ENCODE measurements around the gene BECN2. TPM values are rescaled to one million over a fixed set of nuclear protein-coding genes. Genes with fewer than 3 reads are reported as not detected.

The BECN2 gene
- total RNA-seq, 1 experiment from 2014 or later = not detected

- no peak overlapping the region for H3K14ac ChIP-seq (ENCODE audit: insufficient read depth, low read length)
- no peak overlapping the region for H3K4ac ChIP-seq (ENCODE audit: low read depth, low read length)
- H2BK12ac ChIP-seq (ENCODE audit: insufficient read length, low read depth, low read length) = no peak overlapping the region
- H3K27ac ChIP-seq (ENCODE audit: insufficient read length, low read depth, low read length) = no peak overlapping the region
- H3K79me2 ChIP-seq (ENCODE audit: insufficient read depth, low read length) = no peaks in the 10 kb centered on the region
- H4K20me1 ChIP-seq (ENCODE audit: control insufficient read depth, insufficient read depth, insufficient read length) = no peaks in the 10 kb centered on the region
- peak; percentile 77 for DNase-seq
- peak overlapping the region in 2 of 3 experiments; percentile 22 to 52; a peak in 2 of 7 replicates for H3K27ac Mint-ChIP-seq
- no peak overlapping the region for H2AK5ac ChIP-seq (ENCODE audit: insufficient read length, low read length)
- H3K4me1 Mint-ChIP-seq = peaks cover 22 to 25% of the 10 kb centered on the region in 2 experiments
- no CpG with 5 or more reads among the region's 12 CpGs for WGBS (ENCODE audit: extremely low coverage, insufficient read length, low lambda C conversion rate)
- H3K36me3 Mint-ChIP-seq (ENCODE audit: insufficient read depth in 1 of 3, low read depth in 3 of 3) = peaks cover 0 to 14% (median 6%) of the 10 kb centered on the region in 3 experiments; a peak in 4 of 7 replicates
- no peak overlapping the region for H2BK15ac ChIP-seq (ENCODE audit: low read depth, low read length)
- no peak overlapping the region for H4K8ac ChIP-seq (replicated peaks; ENCODE audit: insufficient read length, low read depth, low read length)
- H4K5ac ChIP-seq (ENCODE audit: insufficient read length, low read depth, low read length) = no peak overlapping the region
- no peaks in the 10 kb centered on the region for H3K27me3 ChIP-seq (ENCODE audit: insufficient read depth, low read length)
- H2AFZ ChIP-seq (ENCODE audit: low read length) = no peak overlapping the region
- H2BK20ac ChIP-seq (ENCODE audit: low read depth, low read length, poor library complexity, severe bottlenecking) = peak overlapping the region; percentile 98
- no peak overlapping the region for H3T11ph ChIP-seq (ENCODE audit: low read length)
- no peaks in the 10 kb centered on the region for H3K27me3 Mint-ChIP-seq (ENCODE audit: low read depth)
- H3K4me2 ChIP-seq (ENCODE audit: insufficient read depth, insufficient read length, low read length) = no peak overlapping the region
- H3K23ac ChIP-seq (ENCODE audit: insufficient read length, low read depth, low read length) = no peak overlapping the region
- H4K91ac ChIP-seq (ENCODE audit: insufficient read length, low read depth, low read length) = no peak overlapping the region
- no peaks in the 10 kb centered on the region for H3K23me2 ChIP-seq (ENCODE audit: insufficient read length, low read depth, low read length, poor library complexity, severe bottlenecking)
- no peak overlapping the region for H3K18ac ChIP-seq (ENCODE audit: insufficient read length, low read depth, low read length)
- no peak for TF ChIP-seq CTCF (conservative IDR thresholded peaks at IDR 0.05)
- H3K4me3 Mint-ChIP-seq = no peak overlapping the region
- H3K9ac ChIP-seq (ENCODE audit: extremely low read depth, insufficient read length, low read length) = no peak overlapping the region
- no peaks in the 10 kb centered on the region for H3K79me1 ChIP-seq (ENCODE audit: insufficient read depth, low read depth, low read length, poor library complexity, severe bottlenecking)
- peaks cover 12 to 13% of the 10 kb centered on the region in 2 experiments for H3K9me3 Mint-ChIP-seq
- H3K9me3 ChIP-seq (ENCODE audit: control insufficient read depth, low read depth, low read length) = no peaks in the 10 kb centered on the region
- H2BK120ac ChIP-seq (ENCODE audit: low read depth, low read length, poor library complexity, severe bottlenecking) = no peak overlapping the region
- H3K56ac ChIP-seq (ENCODE audit: insufficient read length, low read depth, low read length) = no peak overlapping the region
- no peaks in the 10 kb centered on the region; the same call in 1 of the 2 replicates for H3K4me1 ChIP-seq (ENCODE audit: insufficient read depth, low read length)
- no peak overlapping the region for H2BK5ac ChIP-seq (ENCODE audit: insufficient read length, low read length)
These were observed 23.2 kb upstream of the BECN2 start for GRCh38 chr1:241934201-241934848.

Measured in H9 (cell line).